ENCODE measurements around the gene ADAMTS4.

GRCh38 chr1:161235957-161236775 lies 37.3 kb upstream of the ADAMTS4 start:
- no peak for TF ChIP-seq PREB (CRISPR knock-in tag; IDR thresholded peaks at IDR 0.05)
- TF ChIP-seq MAX (CRISPR knock-in tag; IDR thresholded peaks at IDR 0.05): no peak
- TF ChIP-seq POLR2A (conservative IDR thresholded peaks at IDR 0.05): no peak
- TF ChIP-seq CTCF (IDR thresholded peaks at IDR 0.05 in 2 of 3, conservative IDR thresholded peaks at IDR 0.05 in 1 of 3; ENCODE audit: insufficient read depth in 2 of 3, low read depth in 1 of 3, low read length in 3 of 3): no peak
- no peak for TF ChIP-seq HIVEP1 (CRISPR knock-in tag; IDR thresholded peaks at IDR 0.05)
- no peak for TF ChIP-seq ZFP30 (CRISPR knock-in tag; IDR thresholded peaks at IDR 0.05; ENCODE audit: borderline replicate concordance)
- no peak for TF ChIP-seq DACH1 (IDR thresholded peaks at IDR 0.05; ENCODE audit: partially characterized antibody)
- TF ChIP-seq IRF2 (CRISPR knock-in tag; IDR thresholded peaks at IDR 0.05): no peak
- no peak for TF ChIP-seq ATF2 (CRISPR knock-in tag; IDR thresholded peaks at IDR 0.05)
- TF ChIP-seq NFYB (IDR thresholded peaks at IDR 0.05; ENCODE audit: extremely low read depth, insufficient read length): no peak
